Activated T-helper 17 cell treated with anti-CD3 and anti-CD28 coated beads, Interleukin-2, amount 50 U/mL, for 72 hours (primary cell): ENCODE measurements around the gene SPAAR. TPM values are rescaled to one million over a fixed set of nuclear protein-coding genes. Genes with fewer than 3 reads are reported as not detected.

Experiments used
- ATAC-seq: fragments of 150-1000 bp; cut with Tn5 transposase; replicated peaks from 2 replicates; pipeline ENCODE4 v1.10.0; 2021; ENCODE audit warnings: mild to moderate bottlenecking, moderate library complexity
- H3K27ac Mint-ChIP-seq: one replicate; pipeline ENCODE4 v1.8.0; 2022; ENCODE audit warnings: mixed read lengths
- H3K27me3 Mint-ChIP-seq: one replicate; pipeline ENCODE4 v1.8.0; 2022; ENCODE audit warnings: mixed read lengths
- H3K36me3 Mint-ChIP-seq: one replicate; pipeline ENCODE4 v1.8.0; 2022; ENCODE audit warnings: low read depth, mild to moderate bottlenecking, mixed read lengths
- H3K4me1 Mint-ChIP-seq: one replicate; pipeline ENCODE4 v1.8.0; 2022; ENCODE audit warnings: mixed read lengths
- H3K4me3 Mint-ChIP-seq: one replicate; pipeline ENCODE4 v1.8.0; 2022; ENCODE audit warnings: mild to moderate bottlenecking, mixed read lengths
- H3K9me3 Mint-ChIP-seq: one replicate; pipeline ENCODE4 v1.8.0; 2022; ENCODE audit warnings: mixed read lengths
- total RNA-seq, 2 donors: library from RNA; stranded (reverse); gene quantifications; one replicate each; pipeline ENCODE4 v1.2.3, GENCODE V29; 2022

SPAAR gene, protein sequence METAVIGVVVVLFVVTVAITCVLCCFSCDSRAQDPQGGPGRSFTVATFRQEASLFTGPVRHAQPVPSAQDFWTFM
- total RNA-seq = not detected

DNA sequence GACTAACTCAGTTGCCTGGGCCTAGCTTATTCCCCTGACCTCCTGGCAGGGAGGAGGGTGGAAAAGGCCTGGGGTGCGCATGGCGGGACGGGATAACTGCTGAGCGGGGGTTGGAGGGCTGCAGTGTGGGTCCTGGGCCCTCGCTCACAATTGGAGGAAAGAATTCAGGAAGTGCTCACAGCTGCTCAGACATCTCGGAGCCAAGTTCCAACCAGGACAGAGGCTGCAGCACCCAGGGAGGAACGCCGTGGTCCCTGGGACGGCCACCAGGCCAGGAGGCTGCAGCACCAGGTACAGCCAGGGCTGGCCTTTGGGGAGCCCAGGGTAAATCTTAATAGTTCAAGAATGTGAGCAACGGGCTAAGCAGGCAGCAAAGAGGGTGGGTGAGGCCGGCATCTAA is at the start of gene SPAAR:
Gene SPAAR, plus strand, starts transcription at position 217 of the 400 bp plus-strand sequence. CDS start 974 bp downstream, outside the sequence.
- no peaks in the 10 kb centered on the region for H3K27me3 Mint-ChIP-seq
- no peak for ATAC-seq
- peak within 1 kb of the TSS; percentile 61 for H3K27ac Mint-ChIP-seq
- H3K36me3 Mint-ChIP-seq = no peaks in the 10 kb centered on the region
- H3K4me1 Mint-ChIP-seq = peaks cover 29% of the 10 kb centered on the region
- peak within 1 kb of the TSS; percentile 21 for H3K4me3 Mint-ChIP-seq
- H3K9me3 Mint-ChIP-seq = no peaks in the 10 kb centered on the region

DNA sequence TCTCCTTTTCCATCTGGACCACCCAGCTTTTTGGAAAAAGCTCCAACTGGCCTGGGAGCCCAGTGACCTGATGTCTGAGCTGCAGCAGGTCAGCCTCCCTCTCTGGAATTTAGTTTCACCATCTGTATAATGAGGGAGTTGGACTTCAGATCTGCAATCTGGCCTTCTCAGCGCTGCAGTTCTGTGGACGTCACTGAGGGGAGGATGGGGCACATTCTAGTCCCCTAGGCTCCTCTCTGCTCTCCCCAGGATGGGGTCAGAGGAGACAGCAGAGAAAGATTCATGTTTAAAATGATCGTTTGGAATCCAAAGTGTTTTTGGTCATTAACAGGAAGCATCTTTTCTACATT is 49.3 kb upstream of the SPAAR start:
- Mint-ChIP-seq H3K27me3 (peaks cover 11% of the 10 kb centered on the region), H3K36me3 (no peaks in the 10 kb centered on the region), H3K4me3 (no peak overlapping the region), H3K4me1 (peaks cover 5% of the 10 kb centered on the region), H3K9me3 (no peaks in the 10 kb centered on the region), H3K27ac (no peak overlapping the region)
- no peak for ATAC-seq

DNA sequence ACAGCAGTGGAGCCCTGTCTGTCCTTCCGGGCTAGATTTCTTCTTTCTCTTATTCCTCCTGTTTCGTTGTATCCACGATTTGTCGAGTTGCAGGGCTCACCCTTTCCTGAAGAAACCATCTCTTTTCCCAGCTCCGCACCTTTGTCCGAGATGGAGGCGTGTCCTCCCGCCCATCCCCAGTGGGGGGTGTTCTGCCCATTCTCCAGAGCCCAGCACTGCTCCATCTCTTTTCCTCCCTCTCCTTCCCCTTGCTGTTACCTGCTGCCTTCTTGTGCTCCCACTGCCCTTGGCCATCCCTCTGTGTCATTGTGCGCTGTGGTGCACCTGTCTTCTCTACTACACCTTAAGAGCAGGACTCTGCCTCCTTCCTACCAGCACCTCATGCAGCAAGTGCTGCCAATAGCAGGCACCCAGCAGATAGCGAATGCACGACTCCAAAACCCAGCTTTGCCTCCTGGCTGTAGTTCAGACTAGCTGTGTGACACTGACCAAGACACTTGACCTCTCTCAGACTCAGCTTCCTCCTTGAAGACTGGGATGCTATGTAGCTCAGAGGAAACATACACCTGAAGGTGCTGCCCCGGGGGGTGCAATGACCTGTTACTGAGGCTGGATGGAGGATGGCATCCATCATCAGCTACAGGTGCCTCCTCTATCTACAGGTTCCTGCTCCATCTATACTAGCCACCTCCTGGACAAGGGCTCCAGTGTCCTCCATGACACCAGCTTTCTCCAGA is 48.0 kb upstream of the SPAAR start:
- no peak for ATAC-seq
- Mint-ChIP-seq H3K36me3 (no peaks in the 10 kb centered on the region), H3K27ac (no peak overlapping the region), H3K4me1 (peaks cover 5% of the 10 kb centered on the region), H3K27me3 (peaks cover 15% of the 10 kb centered on the region), H3K4me3 (no peak overlapping the region), H3K9me3 (no peaks in the 10 kb centered on the region)

DNA sequence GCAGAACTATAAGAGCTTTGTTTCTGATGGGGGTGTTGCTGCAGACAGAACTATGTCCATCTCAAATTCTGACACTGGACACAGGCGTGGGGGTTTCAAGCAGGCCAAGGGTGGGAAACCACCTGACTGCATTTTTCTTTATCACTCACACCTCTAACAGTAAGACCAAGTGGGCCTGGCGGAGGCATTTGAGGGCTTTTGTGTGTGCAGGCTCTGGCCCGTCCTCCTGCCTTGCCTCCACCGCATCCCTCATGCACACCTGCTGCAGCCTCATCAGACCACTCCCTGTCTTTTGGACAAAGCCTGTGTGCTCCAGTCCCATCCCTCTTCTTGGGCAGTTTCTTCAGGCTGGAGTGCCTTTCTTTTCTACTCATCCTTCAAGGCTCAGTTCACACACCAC is 47.0 kb upstream of the SPAAR start:
- H3K4me3 Mint-ChIP-seq = no peak overlapping the region
- no peaks in the 10 kb centered on the region for H3K9me3 Mint-ChIP-seq
- H3K4me1 Mint-ChIP-seq = peaks cover 2% of the 10 kb centered on the region
- peaks cover 15% of the 10 kb centered on the region for H3K27me3 Mint-ChIP-seq
- H3K27ac Mint-ChIP-seq = no peak overlapping the region
- H3K36me3 Mint-ChIP-seq = no peaks in the 10 kb centered on the region
- no peak for ATAC-seq

DNA sequence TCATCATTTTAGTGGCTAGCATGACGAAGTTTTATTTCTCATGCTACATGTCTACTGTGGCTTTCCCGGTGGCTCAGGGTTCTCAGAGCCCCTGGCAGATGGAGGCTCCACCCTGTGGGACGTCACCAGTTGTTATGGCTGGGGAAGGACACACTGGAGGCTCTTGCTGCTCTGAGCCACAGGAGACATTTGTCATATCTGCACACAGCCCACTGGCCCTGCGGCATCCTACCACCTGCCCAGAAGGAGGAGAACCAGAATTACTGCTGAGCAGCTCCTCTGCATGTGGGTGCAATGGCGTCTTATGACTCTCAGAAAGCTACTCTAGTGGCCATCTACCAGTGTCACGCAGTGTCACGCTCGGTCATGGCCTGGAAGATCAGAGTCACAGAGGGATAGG is 45.7 kb upstream of the SPAAR start:
- Mint-ChIP-seq H3K36me3 (no peaks in the 10 kb centered on the region), H3K4me1 (no peaks in the 10 kb centered on the region), H3K27ac (no peak overlapping the region), H3K27me3 (peaks cover 15% of the 10 kb centered on the region), H3K9me3 (no peaks in the 10 kb centered on the region), H3K4me3 (no peak overlapping the region)
- no peak for ATAC-seq

DNA sequence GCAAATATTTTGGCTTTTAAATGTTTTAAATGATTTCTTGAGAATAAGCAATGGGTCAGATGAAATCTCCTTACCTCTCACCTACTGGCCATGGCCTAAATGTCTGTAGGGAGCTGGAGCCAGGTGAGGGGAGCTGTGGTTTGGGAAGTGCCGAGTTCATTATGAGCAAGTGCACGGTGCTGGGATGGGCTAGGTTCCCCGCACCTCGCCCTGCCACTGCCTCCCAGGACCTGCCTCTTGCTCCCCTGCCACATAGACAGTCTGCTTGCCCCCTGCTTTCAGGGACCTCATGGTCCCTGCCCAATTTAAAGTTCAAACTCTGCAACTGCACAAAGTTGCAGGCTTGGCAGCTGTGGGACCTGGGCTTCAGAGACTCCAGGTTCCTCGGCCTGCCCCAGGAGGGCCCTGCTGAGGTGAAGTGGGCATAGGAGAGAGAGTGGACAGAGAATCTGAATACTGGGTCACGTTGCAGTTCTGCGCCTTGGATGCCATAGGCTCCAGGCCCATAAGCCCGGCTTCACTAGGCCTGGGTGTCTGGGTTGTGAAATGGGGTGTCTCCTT is 44.5 kb upstream of the SPAAR start:
- no peaks in the 10 kb centered on the region for H3K4me1 Mint-ChIP-seq
- H3K9me3 Mint-ChIP-seq = no peaks in the 10 kb centered on the region
- H3K4me3 Mint-ChIP-seq = no peak overlapping the region
- peaks cover 15% of the 10 kb centered on the region for H3K27me3 Mint-ChIP-seq
- no peaks in the 10 kb centered on the region for H3K36me3 Mint-ChIP-seq
- H3K27ac Mint-ChIP-seq = no peak overlapping the region
- no peak for ATAC-seq

DNA sequence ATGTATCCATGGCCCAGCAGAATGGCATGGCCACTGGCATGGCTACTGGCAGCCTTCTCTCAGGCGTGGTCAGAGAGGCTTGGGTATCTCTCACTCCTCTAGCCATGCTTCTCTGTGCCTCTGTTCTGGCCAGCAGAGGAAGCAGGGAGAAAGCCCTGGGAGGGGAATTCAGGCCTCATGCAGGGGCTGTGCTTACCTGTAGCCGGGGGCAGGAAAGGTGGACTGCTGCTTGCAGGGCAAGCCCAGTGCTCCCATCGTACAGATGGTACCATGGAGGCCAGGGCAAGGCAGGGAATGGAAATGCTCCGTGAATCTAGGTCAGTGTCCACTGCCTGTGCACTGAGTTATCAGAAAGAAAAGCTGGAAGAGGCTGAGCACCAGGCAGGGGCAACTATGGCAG is 41.8 kb upstream of the SPAAR start:
- H3K4me1 Mint-ChIP-seq = no peaks in the 10 kb centered on the region
- H3K27me3 Mint-ChIP-seq = peaks cover 10% of the 10 kb centered on the region
- H3K9me3 Mint-ChIP-seq = no peaks in the 10 kb centered on the region
- no peak for ATAC-seq
- no peak overlapping the region for H3K4me3 Mint-ChIP-seq
- no peak overlapping the region for H3K27ac Mint-ChIP-seq
- H3K36me3 Mint-ChIP-seq = no peaks in the 10 kb centered on the region

DNA sequence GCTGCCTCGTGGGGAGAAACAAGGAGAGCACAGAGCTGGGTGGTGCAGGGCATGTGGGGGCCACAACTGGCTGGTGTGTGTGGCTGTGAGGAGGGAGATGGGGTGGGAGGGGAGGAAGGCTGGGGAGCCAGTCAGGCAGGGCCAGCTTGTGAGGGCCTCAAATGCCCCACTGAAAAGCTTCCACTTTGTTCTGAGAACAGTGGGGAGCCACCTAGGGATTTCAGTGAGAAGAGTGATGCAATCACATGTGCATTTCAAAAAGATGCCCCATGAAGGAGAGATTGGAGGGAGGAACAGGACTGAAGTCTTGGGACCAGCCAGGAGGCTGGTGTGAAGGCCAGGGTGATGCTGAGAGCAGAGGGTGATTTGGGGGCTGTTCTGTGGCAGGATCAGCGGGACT is 40.4 kb upstream of the SPAAR start:
- no peaks in the 10 kb centered on the region for H3K36me3 Mint-ChIP-seq
- peaks cover 6% of the 10 kb centered on the region for H3K27me3 Mint-ChIP-seq
- no peak for ATAC-seq
- H3K9me3 Mint-ChIP-seq = no peaks in the 10 kb centered on the region
- H3K4me1 Mint-ChIP-seq = no peaks in the 10 kb centered on the region
- no peak overlapping the region for H3K4me3 Mint-ChIP-seq
- H3K27ac Mint-ChIP-seq = no peak overlapping the region

DNA sequence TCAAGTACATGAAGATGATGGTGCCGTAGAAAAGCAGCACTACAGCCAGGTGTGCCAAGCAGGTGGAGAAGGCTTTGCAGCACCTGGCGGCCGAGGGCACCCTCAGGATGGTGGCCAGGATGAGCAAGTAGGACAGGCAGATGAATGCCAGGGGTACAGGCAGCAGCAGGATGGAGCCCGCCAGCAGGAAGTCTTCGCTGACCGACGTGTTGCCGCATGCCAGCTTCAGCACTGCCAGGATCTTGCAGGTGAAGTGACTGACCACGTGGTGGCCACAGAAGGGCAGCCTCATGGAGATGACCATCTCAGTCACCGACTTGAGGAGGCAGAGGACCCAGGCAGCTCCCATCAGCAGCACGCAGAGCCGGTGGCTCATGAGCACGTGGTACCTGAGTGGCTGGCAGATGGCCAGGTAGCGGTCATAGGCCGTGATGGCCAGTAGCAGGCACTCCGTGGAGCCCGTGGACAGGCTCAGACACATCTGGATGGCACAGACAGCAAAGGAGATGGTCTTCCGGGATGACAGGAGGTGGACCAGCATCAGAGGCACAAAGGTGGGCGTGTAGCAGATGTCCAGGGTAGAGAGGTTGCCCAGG is 39.6 kb upstream of the SPAAR start:
- peaks cover 4% of the 10 kb centered on the region for H3K27me3 Mint-ChIP-seq
- no peaks in the 10 kb centered on the region for H3K4me1 Mint-ChIP-seq
- no peaks in the 10 kb centered on the region for H3K36me3 Mint-ChIP-seq
- no peak overlapping the region for H3K27ac Mint-ChIP-seq
- ATAC-seq = no peak
- no peaks in the 10 kb centered on the region for H3K9me3 Mint-ChIP-seq
- no peak overlapping the region for H3K4me3 Mint-ChIP-seq

DNA sequence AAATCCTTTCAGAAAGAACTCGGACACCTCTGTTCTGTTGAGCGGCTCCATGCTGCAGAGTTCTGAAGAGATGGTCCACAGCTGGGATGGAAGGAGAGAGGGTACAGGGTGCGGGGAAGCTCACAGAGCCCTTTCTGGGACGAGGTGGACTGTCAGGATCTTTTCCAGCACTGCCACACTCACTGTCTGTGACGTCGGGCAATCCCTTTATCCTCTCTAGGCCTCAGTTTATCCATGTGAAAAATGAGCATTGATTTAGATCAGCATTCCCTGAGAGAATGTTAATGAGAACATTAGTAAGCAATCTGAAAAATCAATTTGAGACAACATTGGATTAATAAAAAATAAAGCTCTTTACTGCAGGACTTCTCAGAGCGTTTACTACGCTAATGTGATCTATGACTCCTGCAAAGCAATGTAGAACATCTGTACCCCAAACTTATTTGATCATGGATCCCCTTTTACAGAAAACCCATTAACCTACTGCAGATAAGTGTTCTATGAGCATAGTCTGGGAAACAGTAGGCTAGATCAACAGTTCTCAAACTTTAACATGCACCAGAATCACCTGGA is 38.9 kb upstream of the SPAAR start, which contains the start of gene OR13J1:
Gene OR13J1, minus strand, starts transcription at position 51 of the 573 bp plus-strand sequence. Its CDS starts 0 bp downstream, at position 51.
- Mint-ChIP-seq H3K4me1 (no peaks in the 10 kb centered on the region), H3K4me3 (no peak within 1 kb of the TSS), H3K9me3 (no peaks in the 10 kb centered on the region), H3K27ac (no peak within 1 kb of the TSS), H3K36me3 (no peaks in the 10 kb centered on the region), H3K27me3 (peaks cover 2% of the 10 kb centered on the region)
- no peak for ATAC-seq

DNA sequence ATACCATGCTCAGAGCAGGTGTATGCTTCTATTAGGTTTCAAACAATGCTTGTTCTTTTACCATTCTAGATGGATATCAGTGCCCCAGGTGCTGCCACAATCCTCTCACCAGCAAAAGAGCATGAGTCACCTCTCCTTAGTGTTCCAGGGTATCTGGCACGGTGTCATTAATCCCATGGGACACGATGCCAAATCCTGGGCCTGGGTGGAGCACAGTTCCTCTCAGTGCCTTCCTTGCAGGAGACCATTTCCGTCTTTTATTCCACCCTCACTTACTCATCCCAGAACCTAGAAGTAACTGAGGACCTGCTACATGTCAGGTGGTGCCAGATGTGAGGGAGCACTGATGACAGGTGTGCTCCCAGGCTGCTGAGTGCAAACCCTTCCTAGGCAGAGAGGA is 37.7 kb upstream of the SPAAR start:
- Mint-ChIP-seq H3K36me3 (no peaks in the 10 kb centered on the region), H3K9me3 (no peaks in the 10 kb centered on the region), H3K4me1 (no peaks in the 10 kb centered on the region), H3K4me3 (no peak overlapping the region), H3K27me3 (no peaks in the 10 kb centered on the region), H3K27ac (no peak overlapping the region)
- ATAC-seq = no peak

DNA sequence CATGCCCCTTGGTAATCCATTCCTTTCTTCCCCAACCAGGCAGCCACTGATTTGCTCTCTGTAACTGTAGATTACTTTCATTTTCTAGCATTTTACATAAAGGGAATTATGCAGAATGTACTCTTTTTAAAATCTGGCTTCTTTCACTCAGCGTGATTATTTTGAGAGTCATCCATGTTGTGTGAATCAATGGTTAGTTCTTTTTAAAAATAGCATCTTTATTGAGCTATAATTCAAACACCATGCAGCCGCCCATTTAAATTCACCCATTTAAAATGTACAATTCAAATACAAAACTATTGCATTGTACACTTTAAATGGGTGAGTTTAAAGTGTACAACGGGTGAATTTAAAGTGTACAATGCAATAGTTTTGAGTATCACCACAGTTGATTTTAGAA is 36.8 kb upstream of the SPAAR start:
- peaks cover 3% of the 10 kb centered on the region for H3K9me3 Mint-ChIP-seq
- ATAC-seq = no peak
- no peaks in the 10 kb centered on the region for H3K36me3 Mint-ChIP-seq
- no peak overlapping the region for H3K4me3 Mint-ChIP-seq
- H3K27me3 Mint-ChIP-seq = peaks cover 2% of the 10 kb centered on the region
- H3K4me1 Mint-ChIP-seq = no peaks in the 10 kb centered on the region
- H3K27ac Mint-ChIP-seq = no peak overlapping the region

DNA sequence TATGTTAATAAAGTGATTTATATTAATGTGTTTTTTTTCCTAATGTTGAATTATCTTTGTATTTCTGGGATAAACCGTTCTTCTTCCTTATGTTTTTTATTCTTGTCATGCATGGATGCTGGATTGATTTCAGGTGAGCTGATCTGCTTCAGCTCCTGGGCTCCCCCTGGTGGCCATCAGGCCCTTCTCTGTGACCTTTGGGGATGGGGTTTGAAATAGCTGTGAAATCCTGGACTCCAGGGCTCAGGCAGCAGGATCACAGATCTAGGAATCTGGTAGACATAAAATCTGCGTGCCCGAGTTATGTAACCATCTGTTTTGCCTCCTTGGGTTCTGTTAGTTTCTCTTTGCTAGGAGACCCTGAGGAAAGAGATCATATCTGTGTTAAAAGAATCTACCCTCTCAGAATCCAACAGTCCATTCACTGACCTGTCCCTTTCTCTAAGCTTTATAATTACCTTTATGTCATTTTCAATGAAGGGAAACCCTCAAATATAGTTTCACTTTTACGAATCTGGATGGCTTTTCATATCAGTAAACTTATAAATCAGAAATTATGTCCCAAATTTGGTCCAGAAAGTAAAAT is 26.9 kb upstream of the SPAAR start:
- H3K9me3 Mint-ChIP-seq = peaks cover 4% of the 10 kb centered on the region
- no peak overlapping the region for H3K27ac Mint-ChIP-seq
- H3K27me3 Mint-ChIP-seq = peaks cover 7% of the 10 kb centered on the region
- H3K4me3 Mint-ChIP-seq = no peak overlapping the region
- no peaks in the 10 kb centered on the region for H3K4me1 Mint-ChIP-seq
- no peaks in the 10 kb centered on the region for H3K36me3 Mint-ChIP-seq
- ATAC-seq = peak; percentile 72

DNA sequence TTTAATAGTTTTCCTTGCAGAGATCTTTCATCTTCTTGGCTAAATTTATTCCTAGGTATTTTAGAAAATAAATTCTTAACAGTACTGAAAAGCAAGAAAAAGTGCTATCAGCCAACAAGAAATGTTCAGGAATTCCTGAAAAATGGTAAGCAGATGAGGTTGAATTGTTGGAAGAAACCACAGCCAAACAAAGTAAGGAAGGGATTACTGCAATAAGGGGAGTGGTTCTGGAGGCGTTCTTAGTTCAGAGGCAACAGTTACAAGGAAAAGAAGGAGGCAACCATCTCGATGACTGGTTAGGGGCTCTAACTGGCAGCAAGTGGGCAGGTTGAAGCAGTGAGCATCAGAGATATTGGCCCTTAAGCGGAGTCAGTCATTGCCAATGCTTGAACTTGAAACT is 26.3 kb upstream of the SPAAR start:
- Mint-ChIP-seq H3K27ac (no peak overlapping the region), H3K9me3 (no peaks in the 10 kb centered on the region), H3K27me3 (peaks cover 4% of the 10 kb centered on the region), H3K4me3 (no peak overlapping the region), H3K4me1 (no peaks in the 10 kb centered on the region), H3K36me3 (no peaks in the 10 kb centered on the region)
- no peak for ATAC-seq
